Upper lobe of right lung (tissue), 1 donor: ENCODE results near the gene MYL7. TPM values are rescaled to one million over a fixed set of nuclear protein-coding genes. Genes with fewer than 3 reads are reported as not detected.

Source experiments
- ATAC-seq: fragments of 200-7000 bp; cut with Tn5 transposase; one replicate; pipeline ENCODE4 v1.9.1; 2020; ENCODE audit warnings: mild to moderate bottlenecking, moderate library complexity
- DNase-seq: peaks from one replicate; pipeline ENCODE4 v3.0.0-alpha.2; 2020
- H3K27ac ChIP-seq: fragments of 200-600 bp; one replicate; pipeline ENCODE4 v1.8.0; 2022
- H3K27me3 ChIP-seq: fragments of 200-600 bp; one replicate; pipeline ENCODE4 v1.8.0; 2022; ENCODE audit warnings: mild to moderate bottlenecking
- H3K36me3 ChIP-seq: fragments of 200-600 bp; one replicate; pipeline ENCODE4 v1.8.0; 2022
- H3K4me1 ChIP-seq: fragments of 200-600 bp; one replicate; pipeline ENCODE4 v1.8.0; 2022
- H3K4me3 ChIP-seq: fragments of 200-600 bp; one replicate; pipeline ENCODE4 v1.8.0; 2022; ENCODE audit warnings: mild to moderate bottlenecking
- H3K9me3 ChIP-seq: fragments of 200-600 bp; one replicate; pipeline ENCODE4 v1.8.0; 2022
- CTCF ChIP-seq: fragments of 200-600 bp; IDR thresholded peaks from one replicate; pipeline ENCODE4 v1.8.0; 2022; ENCODE audit warnings: antibody characterized with exemption
- intact Hi-C: fragments of 100-400 bp; cut with DNase I; formaldehyde crosslinking; loops from one replicate; pipeline ENCODE4 v1.11.0; 2022
- total RNA-seq: library from RNA; stranded (reverse); fragmentation: NEBNext Ultra II Directional; extraction: Animal tissue kit (Norgen Biotek cat#: 25700); gene quantifications from one replicate; pipeline ENCODE4 v1.2.1, GENCODE V29; 2021
- donor health status: DM: no; HTN: yes; CAD: no; lungs with severe emphysema.

The MYL7 gene
- total RNA-seq, 1 donor from 2014 or later: 3.1 TPM

- DNase-seq: no peak
- peak overlapping the region; percentile 44 for H3K27ac ChIP-seq
- intact Hi-C loops: no loop called here
- H3K27me3 ChIP-seq: no peaks in the 10 kb centered on the region
- TF ChIP-seq CTCF: no peak
- no peaks in the 10 kb centered on the region for H3K9me3 ChIP-seq
- ATAC-seq: no peak
- H3K4me3 ChIP-seq: no peak overlapping the region
- no peaks in the 10 kb centered on the region for H3K36me3 ChIP-seq
- H3K4me1 ChIP-seq: no peaks in the 10 kb centered on the region
Observed at GRCh38 chr7:44094365-44094764, 46.8 kb downstream of the MYL7 start.

- H3K36me3 ChIP-seq: no peaks in the 10 kb centered on the region
- DNase-seq (no peak), ATAC-seq (no peak)
- no peaks in the 10 kb centered on the region for H3K27me3 ChIP-seq
- H3K27ac ChIP-seq: peak overlapping the region; percentile 17
- no peaks in the 10 kb centered on the region for H3K9me3 ChIP-seq
- H3K4me1 ChIP-seq: no peaks in the 10 kb centered on the region
- H3K4me3 ChIP-seq: no peak overlapping the region
- no peak for TF ChIP-seq CTCF
- intact Hi-C loops: no loop called here
Observed at GRCh38 chr7:44093102-44093641, 48.0 kb downstream of the MYL7 start.

Other genes with a start within 250 kb of the MYL7 start
- gene URGCP, start 234.7 kb downstream of the MYL7 start, total RNA-seq: 29.1 TPM
- 27.2 TPM for gene UBE2D4, start 214.9 kb downstream of the MYL7 start, total RNA-seq
- not detected for gene SPDYE1, start 143.4 kb downstream of the MYL7 start, total RNA-seq
- 93.7 TPM for gene DBNL, start 96.6 kb downstream of the MYL7 start, total RNA-seq
- gene PGAM2, start 75.8 kb downstream of the MYL7 start, total RNA-seq: 1.1 TPM
- 26.8 TPM for gene POLM, start 58.8 kb downstream of the MYL7 start, total RNA-seq
- 272 TPM for gene AEBP1, start 37.0 kb downstream of the MYL7 start, total RNA-seq
- 60.2 TPM for gene POLD2, start 17.8 kb downstream of the MYL7 start, total RNA-seq
- gene GCK, start 48.1 kb upstream of the MYL7 start, total RNA-seq: 0.23 TPM
- gene YKT6, start 59.6 kb upstream of the MYL7 start, total RNA-seq: 54.7 TPM
- gene CAMK2B, start 184.3 kb upstream of the MYL7 start, total RNA-seq: 0.17 TPM